Liver (tissue), 9 donors: ENCODE data around the gene PCNA. TPM values are rescaled to one million over a fixed set of nuclear protein-coding genes. Genes with fewer than 3 reads are reported as not detected.
A peak's percentile ranks its signal among the peaks of the same experiment; 100 is the strongest.

Source experiments
- DNase-seq: peaks from one replicate; pipeline ENCODE4 v3.0.0-alpha.2; 2017; ENCODE audit warnings: low spot score
- H3K27ac ChIP-seq, 2 donors: one replicate each; pipeline ENCODE4 v1.7.0; 2013; ENCODE audit warnings: inconsistent platforms in 2 of 2, low read length in 2 of 2, control low read depth in 1 of 2, low read depth in 1 of 2, mild to moderate bottlenecking in 1 of 2
- H3K27me3 ChIP-seq, 4 donors: one replicate each; pipeline versions ENCODE4 v1.6.1 to v1.7.0; 2013; ENCODE audit warnings: low read length in 3 of 4, inconsistent platforms in 1 of 4, mild to moderate bottlenecking in 1 of 4, moderate library complexity in 1 of 4; ENCODE audit not compliant: control insufficient read depth in 4 of 4, insufficient read depth in 4 of 4
- H3K36me3 ChIP-seq, 4 donors: one replicate each; pipeline versions ENCODE4 v1.6.1 to v1.7.0; 2013; ENCODE audit warnings: low read length in 3 of 4, mild to moderate bottlenecking in 3 of 4, low read depth in 1 of 4, moderate library complexity in 1 of 4; ENCODE audit not compliant: control insufficient read depth in 4 of 4, insufficient read depth in 3 of 4
- H3K4me1 ChIP-seq, 4 donors: one replicate each; pipeline versions ENCODE4 v1.6.1 to v1.7.0; 2013; ENCODE audit warnings: low read length in 3 of 4, mild to moderate bottlenecking in 3 of 4, moderate library complexity in 1 of 4; ENCODE audit not compliant: control insufficient read depth in 4 of 4, insufficient read depth in 4 of 4
- H3K4me3 ChIP-seq, 3 donors: one replicate each; pipeline versions ENCODE4 v1.6.1 to v1.7.0; 2013; ENCODE audit warnings: low read length in 3 of 3, control low read depth in 1 of 3, low read depth in 1 of 3, mild to moderate bottlenecking in 1 of 3
- H3K9ac ChIP-seq, 2 donors: one replicate each; pipeline ENCODE4 v1.7.0; 2013; ENCODE audit warnings: low read length in 2 of 2, mild to moderate bottlenecking in 2 of 2, moderate library complexity in 2 of 2, control low read depth in 1 of 2, low read depth in 1 of 2
- H3K9me3 ChIP-seq, 4 donors: one replicate each; pipeline versions ENCODE4 v1.6.1 to v1.7.0; 2013; ENCODE audit warnings: low read length in 3 of 4; ENCODE audit not compliant: control insufficient read depth in 4 of 4
- ATF3 ChIP-seq: IDR thresholded peaks from 2 replicates; pipeline ENCODE4 v1.6.1; 2016; ENCODE audit warnings: antibody characterized with exemption
- CTCF ChIP-seq: fragments of 150-350 bp; IDR thresholded peaks from 2 replicates; pipeline ENCODE4 v1.5.1; 2017; ENCODE audit warnings: improper control_type of control experiment, low read depth, low read length; ENCODE audit not compliant: missing input control
- EGR1 ChIP-seq, 2 donors: IDR thresholded peaks; 2 replicates each; pipeline ENCODE4 v1.6.1; 2016 to 2018; ENCODE audit warnings: antibody characterized with exemption in 2 of 2, low read depth in 2 of 2
- FOXA1 ChIP-seq: IDR thresholded peaks from 2 replicates; pipeline ENCODE4 v1.6.1; 2016; ENCODE audit warnings: antibody characterized with exemption
- FOXA2 ChIP-seq: IDR thresholded peaks from 2 replicates; pipeline ENCODE4 v1.6.1; 2016; ENCODE audit warnings: antibody characterized with exemption
- GABPA ChIP-seq, 2 donors: IDR thresholded peaks in 1 of 2; conservative IDR thresholded peaks in 1 of 2; 2 replicates each; pipeline ENCODE4 v1.6.1; 2016; ENCODE audit warnings: antibody characterized with exemption in 2 of 2, mild to moderate bottlenecking in 1 of 2, moderate library complexity in 1 of 2
- HNF4G ChIP-seq: IDR thresholded peaks from 2 replicates; pipeline ENCODE4 v1.6.1; 2016; ENCODE audit warnings: antibody characterized with exemption
- JUND ChIP-seq, 2 donors: IDR thresholded peaks; 2 replicates each; pipeline ENCODE4 v1.6.1; 2016; ENCODE audit warnings: antibody characterized with exemption in 2 of 2
- MAX ChIP-seq: IDR thresholded peaks from 2 replicates; pipeline ENCODE4 v1.6.1; 2016; ENCODE audit warnings: antibody characterized with exemption
- NR2F2 ChIP-seq: IDR thresholded peaks from 2 replicates; pipeline ENCODE4 v1.6.1; 2016; ENCODE audit warnings: antibody characterized with exemption
- RAD21 ChIP-seq, 2 donors: IDR thresholded peaks; 2 replicates each; pipeline ENCODE4 v1.6.1; 2016; ENCODE audit warnings: antibody characterized with exemption in 2 of 2, mild to moderate bottlenecking in 2 of 2
- REST ChIP-seq: IDR thresholded peaks from 2 replicates; pipeline ENCODE4 v1.6.1; 2016; ENCODE audit warnings: antibody characterized with exemption, mild to moderate bottlenecking
- SP1 ChIP-seq: IDR thresholded peaks from 2 replicates; pipeline ENCODE4 v1.6.1; 2018; ENCODE audit warnings: antibody characterized with exemption, mild to moderate bottlenecking
- TAF1 ChIP-seq: conservative IDR thresholded peaks from 2 replicates; pipeline ENCODE4 v1.6.1; 2016; ENCODE audit warnings: antibody characterized with exemption, mild to moderate bottlenecking
- YY1 ChIP-seq: IDR thresholded peaks from 2 replicates; pipeline ENCODE4 v1.6.1; 2016; ENCODE audit warnings: antibody characterized with exemption, mild to moderate bottlenecking
- ZBTB33 ChIP-seq: IDR thresholded peaks from 2 replicates; pipeline ENCODE4 v1.6.1; 2016; ENCODE audit warnings: antibody characterized with exemption
- WGBS: extraction: QIAGEN DNeasy Blood & Tissue Kit; methylation state at CpG from one replicate; pipeline ENCODE4 v1.1.7; 2013; 5-methylcytosine and 5-hydroxymethylcytosine counted together
- polyA plus RNA-seq, 2 donors: library from polyadenylated mRNA; stranded (reverse) in 1 of 2; unstranded in 1 of 2; fragments of 200-250 nt in 1 of 2; fragments of >200 nt in 1 of 2; fragmentation: Nextera tagmentation in 1 of 2; extraction: Ambion mirVana in 1 of 2; gene quantifications; one replicate each; pipeline versions ENCODE4 v1.2.1 to v1.2.3, GENCODE V29; 2013 to 2015
- total RNA-seq, 2 donors: library from RNA; depleted of rRNA; stranded (reverse); fragments of >200 nt; gene quantifications; one replicate each; pipeline ENCODE4 v1.2.3, GENCODE V29; 2014
- donor health status: healthy.
- donor health status: healthy.
- donor health status: healthy.
- donor health status: healthy.
- donor health status: healthy.

The PCNA gene
- total and polyA plus RNA-seq, 4 donors: 14.1 to 161 (median 23.8) TPM

- Histone ChIP-seq H3K27ac (peak overlapping the region; percentile 94 to 99), H3K27me3 (no peaks in the 10 kb centered on the region), H3K9ac (peak overlapping the region; percentile 88 to 100), H3K4me1 (peaks cover 0 to 18% (median 17%) of the 10 kb centered on the region in 4 donors), H3K9me3 (no peaks in the 10 kb centered on the region), H3K36me3 (peaks cover 5 to 34% (median 29%) of the 10 kb centered on the region in 4 donors), H3K4me3 (peak overlapping the region; percentile 71 to 97 (median 89))
- no peak for DNase-seq
- WGBS: 38% methylated on average over 3 of the region's 3 CpGs
- TF ChIP-seq CTCF: no peak
- no peak for TF ChIP-seq GABPA (IDR thresholded peaks at IDR 0.05 in 1 of 2, conservative IDR thresholded peaks at IDR 0.05 in 1 of 2)
- TF ChIP-seq ATF3: no peak
- no peak for TF ChIP-seq MAX
- TF ChIP-seq HNF4G: no peak
- TF ChIP-seq RAD21 (IDR thresholded peaks at IDR 0.05): no peak
- TF ChIP-seq SP1: no peak
- no peak for TF ChIP-seq TAF1
- TF ChIP-seq NR2F2: no peak
- TF ChIP-seq FOXA1: no peak
- TF ChIP-seq FOXA2: no peak
- no peak for TF ChIP-seq ZBTB33
- no peak for TF ChIP-seq EGR1 (IDR thresholded peaks at IDR 0.05; ENCODE audit: low read depth in 2 of 2)
- TF ChIP-seq YY1: no peak
- no peak for TF ChIP-seq REST
Measured at GRCh38 chr20:5113615-5113986, 6.2 kb downstream of the PCNA start.

- H3K4me1 ChIP-seq: peaks cover 1 to 15% (median 13%) of the 10 kb centered on the region in 4 donors
- TF ChIP-seq NR2F2: no peak
- no peak for TF ChIP-seq ATF3
- no peak for TF ChIP-seq TAF1
- TF ChIP-seq JUND (IDR thresholded peaks at IDR 0.05): no peak
- H3K27ac ChIP-seq: no peak overlapping the region
- no peaks in the 10 kb centered on the region for H3K27me3 ChIP-seq
- no peak overlapping the region for H3K9ac ChIP-seq
- DNase-seq: no peak
- H3K36me3 ChIP-seq: peaks cover 6 to 47% (median 28%) of the 10 kb centered on the region in 4 donors
- H3K9me3 ChIP-seq: no peaks in the 10 kb centered on the region
- no peak overlapping the region for H3K4me3 ChIP-seq
- WGBS: 92% methylated on average over 5 of the region's 5 CpGs
Measured at GRCh38 chr20:5109276-5109675, 10.5 kb downstream of the PCNA start.
